ENCODE results near the gene SF3B2.

DNA sequence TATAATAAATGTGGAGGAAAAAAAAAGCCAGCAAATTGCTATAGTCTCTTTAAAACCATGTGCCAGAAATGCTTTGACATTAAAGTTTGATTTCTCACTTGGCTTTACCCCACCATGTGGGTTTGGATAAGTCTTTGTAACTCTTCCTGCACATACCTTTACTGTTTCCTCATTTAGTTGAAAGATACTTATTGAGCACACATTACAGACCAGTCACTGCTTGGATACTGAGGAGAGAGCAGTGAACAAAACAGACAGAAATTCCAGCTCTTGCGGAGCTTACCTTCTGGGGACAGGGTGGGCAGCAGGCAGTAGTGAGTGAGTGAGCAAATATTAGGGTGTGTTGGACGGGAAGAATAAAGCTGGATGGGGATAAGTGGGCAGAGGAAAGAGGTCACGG is 31.6 kb downstream of the SF3B2 start:
- TF ChIP-seq, protein P1, sequence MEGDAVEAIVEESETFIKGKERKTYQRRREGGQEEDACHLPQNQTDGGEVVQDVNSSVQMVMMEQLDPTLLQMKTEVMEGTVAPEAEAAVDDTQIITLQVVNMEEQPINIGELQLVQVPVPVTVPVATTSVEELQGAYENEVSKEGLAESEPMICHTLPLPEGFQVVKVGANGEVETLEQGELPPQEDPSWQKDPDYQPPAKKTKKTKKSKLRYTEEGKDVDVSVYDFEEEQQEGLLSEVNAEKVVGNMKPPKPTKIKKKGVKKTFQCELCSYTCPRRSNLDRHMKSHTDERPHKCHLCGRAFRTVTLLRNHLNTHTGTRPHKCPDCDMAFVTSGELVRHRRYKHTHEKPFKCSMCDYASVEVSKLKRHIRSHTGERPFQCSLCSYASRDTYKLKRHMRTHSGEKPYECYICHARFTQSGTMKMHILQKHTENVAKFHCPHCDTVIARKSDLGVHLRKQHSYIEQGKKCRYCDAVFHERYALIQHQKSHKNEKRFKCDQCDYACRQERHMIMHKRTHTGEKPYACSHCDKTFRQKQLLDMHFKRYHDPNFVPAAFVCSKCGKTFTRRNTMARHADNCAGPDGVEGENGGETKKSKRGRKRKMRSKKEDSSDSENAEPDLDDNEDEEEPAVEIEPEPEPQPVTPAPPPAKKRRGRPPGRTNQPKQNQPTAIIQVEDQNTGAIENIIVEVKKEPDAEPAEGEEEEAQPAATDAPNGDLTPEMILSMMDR (conservative IDR thresholded peaks at IDR 0.05; ENCODE audit: low read length), result no peak
- no peak for TF ChIP-seq EZH2phosphoT487 (IDR thresholded peaks at IDR 0.05; ENCODE audit: borderline replicate concordance, low read depth, low read length)

Measured in OCI-LY7 (cell line).